ENCODE measurements around the gene KIR3DL3.

GRCh38 chr19:54729416-54730188 is 5.4 kb downstream of the KIR3DL3 start:
- TF ChIP-seq CTCF (conservative IDR thresholded peaks at IDR 0.05 in 1 of 2, IDR thresholded peaks at IDR 0.05 in 1 of 2; ENCODE audit: extremely low read depth in 1 of 2, insufficient read depth in 1 of 2, low read depth in 1 of 2, low read length in 2 of 2) (no peak), EZH2 (IDR thresholded peaks at IDR 0.05; ENCODE audit: borderline replicate concordance, low read length) (no peak)

Data from mammary epithelial cell (primary cell).